ENCODE results near the gene CCSER2.
"Not testable (repeated sequence)": the region's sequence is repeated elsewhere in the genome, so short reads cannot be mapped to it uniquely, and the experiment has no call there.

CCSER2 gene

DNA sequence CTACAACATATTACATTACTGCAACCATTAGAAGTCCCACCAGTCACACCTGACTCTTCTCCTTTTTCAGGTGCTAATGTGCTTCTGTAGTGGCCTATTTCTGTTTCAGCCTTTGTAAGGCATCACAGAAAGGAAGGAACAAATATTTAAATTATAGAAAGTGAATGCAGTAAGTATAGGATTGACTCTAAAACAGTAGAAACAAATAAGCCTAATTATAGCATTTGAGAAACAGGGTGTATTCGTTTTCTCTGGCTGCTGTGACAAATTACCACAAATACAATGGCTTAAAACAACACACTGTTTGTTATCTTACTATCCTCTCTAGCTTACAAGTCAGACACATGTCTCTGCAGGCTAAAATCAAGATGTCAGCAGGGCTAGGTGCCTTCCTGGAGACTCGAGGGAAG lies 69.4 kb downstream of the CCSER2 start:
- no peak for DNase-seq

DNA sequence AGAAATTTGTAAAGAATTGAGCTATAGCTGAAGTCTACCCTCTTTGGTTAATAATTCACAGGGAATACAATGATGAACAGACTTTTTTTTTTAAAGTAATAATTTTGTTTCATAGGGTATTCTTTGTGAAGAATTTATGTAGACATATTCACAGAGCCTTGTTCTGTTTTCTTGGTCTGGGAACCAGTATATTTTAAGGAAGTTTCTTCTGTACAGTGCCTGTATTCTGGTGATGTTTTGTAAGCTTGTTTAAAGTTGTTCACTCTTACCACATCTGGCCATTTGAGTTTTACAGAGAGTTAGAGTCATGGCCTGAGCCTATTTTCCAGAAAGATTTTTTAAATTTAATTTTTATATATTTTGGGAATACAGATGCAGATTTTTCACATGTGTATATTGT lies 70.3 kb downstream of the CCSER2 start:
- no peak for DNase-seq

DNA sequence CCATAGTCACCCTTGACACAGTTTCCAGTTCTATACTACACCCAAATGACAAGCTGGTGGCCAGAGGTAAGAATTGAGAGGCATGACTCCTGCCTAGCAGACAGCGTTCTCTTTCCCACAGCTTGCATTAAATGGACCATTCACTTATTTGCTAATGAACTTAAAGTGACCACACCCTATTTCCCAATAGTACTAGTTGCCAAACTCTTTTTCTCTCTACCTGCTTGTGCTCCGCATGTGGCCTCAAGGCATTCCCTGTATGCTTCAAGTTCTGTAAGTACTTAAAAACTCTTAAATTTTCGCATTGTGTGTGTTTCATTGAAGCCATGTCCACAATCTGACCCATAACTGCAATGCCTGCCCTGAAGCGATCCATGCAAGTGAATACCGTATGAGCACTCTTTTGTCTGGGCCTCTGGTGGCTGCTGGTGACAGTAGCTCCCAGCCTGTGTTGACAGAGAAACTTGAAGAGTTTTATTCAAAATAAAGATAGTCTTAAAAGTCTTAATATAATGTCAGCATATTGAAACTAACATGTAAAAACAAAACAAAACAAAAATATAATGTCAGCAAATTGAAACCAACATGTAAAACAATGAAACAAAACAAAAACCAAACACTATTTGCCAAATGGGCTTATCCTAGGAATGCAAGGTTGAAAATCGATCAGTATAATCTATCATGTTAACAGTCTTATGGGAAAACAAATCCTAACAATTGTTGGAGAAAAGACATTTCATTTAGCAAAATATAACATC lies 73.6 kb downstream of the CCSER2 start:
- no peak for DNase-seq

DNA sequence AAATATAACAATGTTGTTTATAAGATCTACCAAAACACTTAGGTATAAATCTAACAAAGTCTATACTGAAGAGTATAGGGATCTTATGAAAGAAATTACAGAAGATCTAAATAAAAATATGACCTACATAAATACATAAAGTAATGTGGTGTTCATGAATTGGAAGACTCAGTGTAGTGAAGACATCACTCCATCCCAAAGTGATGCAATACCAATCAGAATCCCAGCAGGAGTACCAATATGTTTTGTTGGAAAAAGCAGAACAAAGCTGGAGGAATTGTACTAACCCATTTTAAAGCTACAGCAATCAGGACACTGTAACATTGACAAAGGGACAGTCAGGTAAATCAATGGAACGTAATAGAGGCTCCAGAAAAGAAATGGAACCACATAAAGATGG lies 76.4 kb downstream of the CCSER2 start:
- DNase-seq, result no peak

DNA sequence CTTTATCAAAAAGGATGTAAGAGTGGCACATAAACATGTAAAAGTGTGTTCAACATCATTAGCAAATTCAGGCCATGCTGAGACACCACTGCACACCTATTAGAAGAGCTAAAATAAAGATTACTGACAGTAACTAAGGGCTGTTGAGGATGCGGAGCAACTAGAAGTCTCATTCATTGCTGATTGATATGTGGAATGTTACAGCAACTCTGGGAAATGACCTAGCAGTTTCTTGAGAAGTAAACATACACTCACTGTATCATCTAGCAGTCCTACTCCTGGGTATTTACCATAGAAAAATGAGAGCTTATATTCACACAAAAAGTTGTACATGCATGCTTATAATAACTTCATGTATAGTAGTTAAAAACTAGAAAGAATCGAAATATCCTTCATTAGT lies 77.3 kb downstream of the CCSER2 start:
- no peak for DNase-seq

DNA sequence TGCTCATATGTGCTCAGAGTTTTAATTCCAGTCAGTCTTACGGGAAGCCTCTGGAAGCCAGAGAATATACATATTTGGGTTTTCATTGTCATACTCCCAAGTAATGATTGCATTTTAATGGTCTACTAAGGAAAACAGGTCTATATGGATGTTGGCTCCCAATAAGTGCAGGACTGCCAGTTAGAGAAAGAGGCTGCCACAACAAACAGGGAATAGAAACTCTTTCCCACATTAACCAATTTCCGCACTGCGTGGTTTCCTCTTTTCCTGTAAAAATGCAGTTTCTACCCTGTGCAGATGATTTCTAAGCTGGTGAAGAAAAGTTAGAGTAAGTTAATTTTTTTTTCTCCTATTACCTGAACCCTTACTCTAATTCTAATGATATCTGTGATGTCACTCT lies 78.2 kb downstream of the CCSER2 start:
- no peak for DNase-seq

DNA sequence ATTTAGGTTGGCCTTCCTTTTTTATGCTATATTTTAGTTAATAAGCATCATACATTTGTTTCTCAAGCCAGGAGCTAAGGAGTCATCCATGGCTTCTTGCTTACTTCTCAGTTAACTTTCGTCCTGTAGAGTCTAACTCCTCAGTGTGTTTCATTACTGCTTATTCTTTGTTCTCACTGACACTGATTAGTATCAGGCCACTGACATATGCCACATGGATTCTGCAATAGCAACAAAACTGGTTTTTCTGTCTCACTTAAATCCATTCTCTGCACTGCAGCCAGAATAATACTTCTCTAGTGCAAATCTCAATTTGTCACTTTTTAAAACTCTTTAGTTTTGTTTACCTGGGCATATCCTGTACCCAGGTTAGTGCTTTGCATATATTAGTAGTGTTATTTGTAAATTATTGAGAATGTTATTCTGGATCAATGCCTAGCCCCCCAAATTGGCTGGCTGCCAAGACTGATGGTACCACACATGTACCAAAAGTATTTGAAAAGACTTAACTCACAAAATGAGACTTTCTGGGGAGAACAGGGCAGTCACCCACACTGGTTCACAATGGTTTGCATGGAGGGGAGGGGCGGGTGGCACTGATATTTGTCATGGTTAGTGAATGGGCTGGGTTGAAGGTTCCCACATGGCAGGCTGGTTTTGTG lies 79.1 kb downstream of the CCSER2 start:
- DNase-seq, result no peak

DNA sequence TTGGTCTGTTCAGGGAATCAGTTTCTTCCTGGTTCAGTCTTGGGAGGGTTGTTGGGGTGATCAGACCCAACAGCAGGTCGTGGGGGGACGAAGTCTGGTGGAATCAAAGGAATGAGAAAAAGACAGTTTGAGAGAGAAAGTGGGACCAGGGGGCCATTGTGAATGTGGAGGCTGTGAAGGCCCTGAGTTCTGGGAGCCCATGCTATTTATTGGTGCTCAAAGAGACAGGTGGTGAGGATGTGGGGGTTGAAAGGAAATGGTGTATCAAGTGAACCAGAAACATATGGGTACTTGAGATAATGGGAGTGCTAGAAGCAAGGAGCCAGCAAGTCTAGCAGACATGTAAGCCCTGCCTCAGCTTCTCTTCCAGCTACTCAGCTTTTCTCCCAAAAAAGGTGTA lies 84.1 kb downstream of the CCSER2 start:
- DNase-seq, result no peak

DNA sequence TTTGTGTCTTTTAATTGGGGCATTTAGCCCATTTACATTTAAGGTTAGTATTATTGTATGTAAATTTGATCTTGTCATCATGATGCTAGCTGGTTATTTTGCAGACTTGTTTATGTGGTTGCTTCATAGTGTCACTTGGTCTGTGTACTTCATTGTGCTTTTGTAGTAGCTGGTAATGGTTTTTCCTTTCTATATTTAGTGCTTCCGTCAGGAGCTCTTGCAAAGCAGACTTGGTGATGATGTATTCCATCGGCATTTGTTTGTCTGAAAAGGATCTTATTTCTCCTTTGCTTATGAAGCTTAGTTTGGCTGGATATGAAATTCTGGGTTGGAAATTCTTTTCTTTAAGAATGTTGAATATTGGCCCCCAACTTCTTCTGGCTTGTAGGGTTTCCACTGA lies 85.7 kb downstream of the CCSER2 start:
- DNase-seq, result not testable (repeated sequence)

DNA sequence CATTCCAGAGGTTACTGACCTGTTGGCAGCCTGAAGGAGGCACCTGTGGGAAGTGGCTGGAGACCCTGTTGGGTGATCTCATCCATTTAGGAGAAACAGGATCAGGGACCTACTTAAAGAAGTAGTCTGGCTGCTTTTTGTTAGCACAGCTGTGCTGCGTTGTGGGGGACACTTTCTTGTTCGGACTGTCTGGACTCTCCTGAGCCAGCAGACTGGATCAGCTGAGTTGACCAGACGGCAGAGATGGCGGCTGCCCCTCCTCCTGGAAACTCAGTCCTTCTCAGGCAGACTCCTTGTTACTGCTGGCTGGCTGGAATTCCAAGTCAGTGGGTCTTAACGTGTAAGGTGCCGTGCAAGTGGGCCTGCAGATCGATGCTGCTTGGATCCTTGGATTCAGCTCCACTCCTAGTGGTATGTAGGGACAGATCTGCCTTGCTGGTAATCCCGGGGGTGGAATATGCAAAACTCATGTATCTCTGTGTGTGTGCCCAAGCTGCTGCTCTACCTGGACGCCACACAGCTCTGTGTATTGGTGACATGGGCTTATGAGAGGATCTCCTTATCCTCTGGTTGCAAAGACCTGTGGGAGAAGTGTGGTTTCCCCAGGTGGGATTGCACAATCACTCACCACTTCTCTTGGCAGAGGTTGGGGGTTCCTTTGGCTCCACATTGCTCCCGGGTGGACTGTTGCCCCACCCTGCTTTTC lies 87.3 kb downstream of the CCSER2 start:
- no peak for DNase-seq

DNA sequence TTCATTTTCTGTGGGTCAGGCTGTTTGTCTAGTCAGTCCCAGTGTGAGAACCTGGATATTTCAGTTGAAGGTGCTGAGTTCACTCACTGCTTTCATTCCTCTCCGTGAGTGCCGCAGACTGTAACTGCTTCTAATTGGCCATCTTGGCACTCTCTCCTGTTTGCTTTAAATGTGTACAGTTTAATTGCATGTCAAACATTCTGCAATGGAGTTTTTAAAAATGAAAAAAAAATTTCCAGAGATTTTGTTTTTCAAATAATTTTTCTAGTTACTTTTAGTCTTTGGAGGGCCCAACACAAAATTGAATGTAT lies 87.8 kb downstream of the CCSER2 start:
- no peak for DNase-seq

DNA sequence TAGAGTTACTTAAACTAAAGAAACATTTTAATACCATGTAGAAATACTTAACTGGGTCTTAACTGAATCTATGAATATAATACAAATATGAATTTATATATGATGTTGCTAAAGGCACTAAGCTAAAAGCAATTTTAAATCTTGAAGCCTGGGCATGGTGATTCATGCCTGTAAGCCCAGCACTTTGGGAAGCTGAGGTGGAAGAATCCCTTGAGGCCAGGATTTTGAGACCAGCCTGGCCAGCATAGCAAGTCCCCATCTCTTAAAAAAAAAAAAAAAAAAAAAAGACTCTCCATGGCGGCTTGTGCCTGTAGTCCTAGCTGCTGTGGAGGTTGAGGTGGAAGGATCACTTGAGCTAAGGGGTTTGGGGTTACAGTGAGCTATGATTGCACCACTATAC lies 95.3 kb downstream of the CCSER2 start:
- no peak for DNase-seq

DNA sequence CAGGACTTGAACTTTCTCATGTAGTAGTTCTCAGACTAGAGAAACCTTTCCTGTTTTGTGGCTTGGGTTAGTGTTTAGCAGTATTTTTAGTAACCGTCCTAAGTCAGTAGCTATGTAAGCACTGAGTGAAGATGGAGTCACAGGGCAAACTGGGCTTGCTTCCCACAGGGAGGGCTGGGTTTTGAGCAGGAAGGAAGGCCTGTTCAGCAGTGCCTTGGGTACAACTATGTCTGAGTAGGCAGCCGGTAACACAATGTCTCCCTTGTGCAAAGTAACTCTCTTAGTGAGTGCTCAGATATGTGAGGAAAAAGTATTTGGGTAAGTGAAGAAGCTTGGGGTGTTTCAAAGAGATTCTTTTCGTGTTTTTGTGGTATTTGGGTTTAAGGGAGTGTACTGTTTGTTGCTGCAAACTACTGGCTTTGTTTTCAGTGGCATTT lies 96.4 kb downstream of the CCSER2 start:
- peak; percentile 18 for DNase-seq

DNA sequence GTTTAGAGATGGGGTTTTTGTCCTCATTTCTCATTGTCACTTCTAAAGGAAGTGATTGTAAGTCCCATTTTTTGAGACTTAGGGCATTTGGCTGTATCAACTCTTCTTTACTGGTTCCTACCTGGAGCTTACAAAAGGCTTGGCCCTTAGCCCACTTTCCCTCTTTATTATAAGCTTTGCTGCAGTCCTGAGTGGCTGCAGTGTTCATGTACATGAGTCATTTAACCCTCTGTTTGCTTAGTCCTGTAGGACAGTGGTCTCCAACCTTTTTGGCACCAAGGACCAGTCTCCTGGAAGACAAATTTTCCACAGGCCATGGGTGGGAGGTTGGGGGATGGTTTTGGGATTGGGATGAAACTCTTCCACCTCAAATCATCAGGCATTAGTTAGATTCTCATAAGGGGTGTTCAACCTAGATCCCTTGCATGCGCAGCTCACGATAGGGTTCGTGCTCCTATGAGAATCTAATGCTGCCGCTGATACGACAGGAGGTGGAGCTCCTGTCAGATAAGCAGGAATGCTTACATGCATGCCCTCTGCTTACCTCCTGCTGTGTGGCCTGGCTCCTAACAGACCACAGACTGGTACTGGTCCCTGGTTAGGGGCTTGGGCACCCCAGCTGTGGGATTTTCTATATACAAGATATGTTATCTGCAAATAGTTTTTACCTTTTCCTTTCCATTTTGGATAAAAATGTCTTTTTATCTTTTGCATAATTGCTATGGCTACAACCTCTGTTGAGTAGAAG lies 99.7 kb downstream of the CCSER2 start:
- DNase-seq, result no peak

DNA sequence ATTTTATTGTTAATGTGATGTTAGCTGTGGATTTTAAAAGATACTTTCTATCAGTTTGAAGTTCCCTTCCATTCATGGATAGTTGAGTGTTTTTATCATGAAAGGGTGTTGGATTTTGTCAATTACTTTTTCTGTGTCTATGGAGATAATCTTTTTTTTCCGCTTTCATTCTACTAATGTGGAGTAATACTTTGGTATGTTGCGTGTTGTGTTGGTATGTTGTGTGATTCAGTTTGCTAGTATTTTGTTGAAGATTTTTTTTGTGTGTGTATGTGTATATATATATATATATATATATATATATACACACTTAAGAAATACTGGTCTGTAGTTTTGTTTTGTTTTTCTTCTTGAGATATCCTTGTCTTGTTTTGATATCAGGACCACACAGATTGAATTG lies 100.3 kb downstream of the CCSER2 start:
- DNase-seq, result no peak

DNA sequence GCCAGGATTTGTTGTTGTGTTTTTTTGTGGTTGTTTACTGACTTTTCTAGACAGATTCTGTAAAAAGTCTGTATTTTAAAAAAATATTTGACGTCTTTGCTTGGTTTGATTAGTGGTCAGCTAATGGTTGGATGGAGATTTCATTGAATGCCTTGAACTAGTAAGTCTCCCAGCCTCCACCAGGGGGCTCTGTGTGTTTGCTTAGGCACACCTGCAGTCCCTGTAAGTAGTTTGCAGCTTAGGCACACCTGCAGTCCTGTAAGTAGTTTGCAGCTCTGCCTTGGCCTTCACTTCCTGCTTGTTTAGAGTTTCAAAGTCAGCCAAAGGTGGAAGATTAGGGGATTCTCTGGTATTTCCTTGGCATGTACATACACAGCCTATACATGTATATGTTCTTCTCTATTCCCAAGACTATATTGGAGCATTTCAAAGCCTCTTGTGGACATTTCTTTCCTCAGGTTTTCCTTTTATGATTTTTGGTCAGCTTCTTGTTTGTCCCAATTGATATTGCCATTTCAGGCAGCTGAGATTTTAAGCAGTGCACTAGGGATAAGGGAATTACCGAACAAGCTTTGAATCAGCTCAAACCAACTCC lies 101.6 kb downstream of the CCSER2 start:
- peak; percentile 87 for DNase-seq

DNA sequence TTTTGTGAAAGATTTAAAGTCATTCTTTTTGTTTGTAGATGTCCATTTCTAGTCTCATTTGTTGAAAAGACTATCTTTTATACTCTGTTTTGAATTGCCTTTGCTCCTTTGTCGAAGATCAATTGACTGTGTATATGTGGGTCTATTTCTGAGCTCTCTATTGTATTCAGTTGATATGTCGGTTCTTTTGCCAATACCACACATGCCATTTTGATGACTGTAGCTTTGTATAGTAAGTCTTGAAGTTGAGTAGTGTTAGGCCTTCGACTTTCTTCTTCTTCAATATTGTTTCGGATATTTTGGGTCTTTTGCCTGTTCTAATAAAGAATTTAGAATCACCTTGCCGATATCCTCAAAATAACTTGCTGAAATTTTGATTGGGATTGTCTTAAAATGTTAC lies 104.5 kb downstream of the CCSER2 start:
- no peak for DNase-seq

DNA sequence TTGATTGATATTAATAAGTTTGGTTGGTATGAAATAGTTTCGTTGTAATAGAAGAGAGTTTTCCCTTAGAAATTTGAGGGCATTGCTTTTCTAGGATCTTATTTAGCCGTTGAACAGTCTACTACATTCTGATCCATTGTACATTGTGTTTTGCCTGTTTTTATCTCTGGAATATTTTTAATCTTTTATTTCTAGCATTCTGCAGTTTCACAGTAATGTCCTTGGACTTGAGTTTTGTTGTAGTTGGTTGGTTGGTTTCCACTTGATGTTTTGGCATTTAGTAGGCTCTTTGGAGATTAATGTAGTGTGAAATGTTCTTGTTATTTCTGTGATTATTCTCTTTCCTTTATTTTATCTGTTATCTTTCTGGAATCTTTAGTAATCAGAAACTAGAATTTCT lies 112.4 kb downstream of the CCSER2 start:
- DNase-seq, result no peak

DNA sequence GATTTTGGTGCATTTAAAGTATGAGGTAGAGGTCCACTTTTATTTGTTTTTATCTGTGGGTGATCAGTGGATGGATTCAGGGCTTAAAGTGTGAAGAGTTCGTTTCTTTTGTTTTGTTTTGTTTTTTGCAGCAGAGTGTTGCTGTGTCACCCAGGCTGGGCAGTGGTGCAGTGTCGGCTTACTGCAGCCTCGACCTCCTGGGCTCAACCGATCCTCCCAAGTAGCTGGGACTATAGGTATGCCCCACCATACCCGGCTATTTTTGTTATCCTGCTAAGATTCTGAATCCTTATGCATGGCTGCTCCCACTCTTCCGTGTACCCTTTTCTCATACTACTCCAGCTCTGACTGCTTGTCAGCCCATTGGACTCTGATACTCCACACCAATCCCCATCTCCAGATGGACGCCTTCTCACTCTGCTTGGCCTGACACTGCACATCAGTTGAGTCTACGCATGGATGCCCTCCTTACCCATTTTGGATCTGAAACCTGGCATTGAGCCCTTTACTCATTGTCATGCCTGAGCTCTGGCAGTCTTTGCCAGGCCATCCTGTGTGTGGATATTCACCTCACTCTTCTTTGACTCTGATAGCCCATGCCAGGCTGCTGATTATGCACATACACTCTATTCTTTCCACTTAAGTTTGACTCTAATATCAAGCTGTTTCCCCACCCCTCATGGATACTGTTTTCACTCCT lies 119.5 kb downstream of the CCSER2 start:
- DNase-seq, result no peak

DNA sequence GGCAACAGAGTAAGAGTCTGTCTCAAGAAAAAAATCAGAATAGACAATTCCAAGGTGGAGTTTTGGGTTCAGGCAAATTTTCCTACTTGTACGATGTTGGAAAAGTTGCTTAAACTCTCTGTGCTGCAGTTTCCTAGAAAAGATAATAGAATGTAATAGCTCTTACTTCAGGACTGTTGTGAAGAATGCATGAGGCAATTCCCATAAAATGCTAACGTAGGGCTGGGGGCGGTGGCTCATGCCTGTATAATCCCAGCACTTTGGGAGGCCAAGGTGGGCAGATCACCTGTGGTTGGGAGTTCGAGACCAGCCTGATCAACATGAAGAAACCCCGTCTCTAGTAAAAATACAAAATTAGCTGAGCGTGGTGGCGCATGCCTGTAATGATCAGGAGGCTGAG lies 121.0 kb downstream of the CCSER2 start:
- not testable (repeated sequence) for DNase-seq

DNA sequence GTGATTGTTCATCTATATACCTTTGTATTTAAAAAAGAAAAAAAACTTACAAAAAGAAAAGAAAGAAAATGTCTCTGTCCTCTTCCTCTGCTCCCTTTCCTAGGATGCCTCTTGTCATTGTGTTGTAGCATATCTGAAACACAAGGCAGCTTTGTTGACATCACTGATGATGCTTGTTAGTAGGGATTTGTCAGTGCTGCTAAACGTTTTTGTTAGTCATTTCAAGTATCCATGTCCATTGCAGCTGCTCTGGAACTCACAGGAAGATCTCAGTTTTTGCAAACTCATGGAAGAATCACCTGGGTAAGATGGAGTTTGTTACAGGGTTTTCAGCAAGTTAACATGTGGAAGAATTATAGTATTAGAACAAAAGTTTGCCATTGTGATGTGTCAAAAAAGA lies 123.6 kb downstream of the CCSER2 start:
- DNase-seq, result no peak

DNA sequence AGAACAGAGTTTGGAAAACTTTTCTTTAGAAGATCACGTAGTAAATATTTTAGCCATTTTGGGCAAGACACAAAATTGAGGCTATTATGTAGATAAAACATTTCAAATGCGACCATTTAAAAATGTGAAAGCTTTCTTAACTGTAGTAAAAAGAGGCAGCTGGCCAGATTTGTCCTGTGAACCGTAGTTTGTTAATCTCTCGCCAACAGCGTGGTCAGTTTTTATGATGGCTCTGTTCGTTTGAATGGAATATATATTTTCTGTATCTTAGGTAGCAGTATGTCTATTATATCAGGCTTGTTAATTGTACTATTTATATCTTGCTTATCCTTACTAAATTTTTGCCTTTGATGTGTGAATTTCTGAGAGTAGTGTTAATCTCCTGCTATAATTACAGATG lies 124.9 kb downstream of the CCSER2 start:
- no peak for DNase-seq

DNA sequence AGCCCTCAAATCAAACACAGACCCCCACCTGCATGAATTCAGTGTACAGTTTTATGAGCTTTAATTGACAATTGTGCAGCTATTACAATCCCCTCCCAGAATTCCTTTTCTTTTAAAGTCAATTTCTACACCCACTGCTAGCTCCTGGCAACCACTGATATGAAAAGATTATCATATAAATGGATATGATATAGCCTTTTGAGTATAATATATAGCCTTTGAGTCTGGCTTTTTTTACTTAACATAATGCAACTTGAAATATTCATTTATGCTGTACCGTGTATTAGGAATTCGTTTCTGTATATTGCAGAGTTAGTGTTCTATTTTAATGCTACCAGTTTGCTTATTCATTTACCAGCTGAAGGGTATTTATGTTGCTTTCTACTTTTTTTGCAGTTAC lies 127.7 kb downstream of the CCSER2 start:
- DNase-seq, result no peak

All from OCI-M1 (cell line).